GM12864 (cell line): ENCODE measurements around the gene SHROOM3.

Experiments used
- DNase-seq: peaks from one replicate; pipeline ENCODE4 v3.0.0-alpha.2; 2011; ENCODE audit warnings: low read depth
- H3K4me3 ChIP-seq: 2 replicates; pipeline ENCODE4 v1.5.1; 2011; ENCODE audit warnings: mild to moderate bottlenecking, low read depth, low read length, control low read depth
- CTCF ChIP-seq: IDR thresholded peaks from 2 replicates; pipeline ENCODE4 v1.5.1; 2011; ENCODE audit warnings: low read depth, mild to moderate bottlenecking, moderate library complexity, low read length, control low read depth, inconsistent platforms; ENCODE audit errors: missing control alignments

The SHROOM3 gene

GRCh38 chr4:76589872-76590797, 155.1 kb downstream of the SHROOM3 start:
- no peak for TF ChIP-seq CTCF
- DNase-seq: no peak
- H3K4me3 ChIP-seq: no peak overlapping the region

GRCh38 chr4:76590798-76591281, 155.8 kb downstream of the SHROOM3 start:
- DNase-seq: no peak
- no peak overlapping the region for H3K4me3 ChIP-seq
- no peak for TF ChIP-seq CTCF

GRCh38 chr4:76591992-76592391, 157.0 kb downstream of the SHROOM3 start:
- TF ChIP-seq CTCF: no peak
- DNase-seq: no peak
- no peak overlapping the region for H3K4me3 ChIP-seq

- H3K4me3 ChIP-seq: no peak overlapping the region
- DNase-seq: no peak
- no peak for TF ChIP-seq CTCF
Observed at GRCh38 chr4:76592460-76592859, 157.4 kb downstream of the SHROOM3 start.

- TF ChIP-seq CTCF: no peak
- no peak for DNase-seq
Observed at GRCh38 chr4:76594173-76594572, 159.1 kb downstream of the SHROOM3 start.

GRCh38 chr4:76595435-76595834, 160.4 kb downstream of the SHROOM3 start:
- no peak overlapping the region for H3K4me3 ChIP-seq
- no peak for TF ChIP-seq CTCF
- no peak for DNase-seq

More at GRCh38 chr4:76594173-76594572, 159.1 kb downstream of the SHROOM3 start:
- no peak overlapping the region for H3K4me3 ChIP-seq
